CD4-positive, alpha-beta T cell treated with Interleukin-17A for 4 hours (primary cell): ENCODE data around the gene GRIK2.

Experiments
- DNase-seq: peaks from one replicate; pipeline ENCODE4 v3.0.0-alpha.2; 2020; ENCODE audit warnings: mixed read lengths

GRIK2 gene

GRCh38 chr6:101401171-101401570 is 7.7 kb downstream of the GRIK2 start:
- DNase-seq = no peak

- DNase-seq = no peak
These were observed 8.5 kb downstream of the GRIK2 start for GRCh38 chr6:101401792-101402621.

GRCh38 chr6:101402622-101403031 is 9.1 kb downstream of the GRIK2 start:
- no peak for DNase-seq

- DNase-seq = no peak
These were observed 9.9 kb downstream of the GRIK2 start for GRCh38 chr6:101403216-101403945.

- no peak for DNase-seq
These were observed 11.3 kb downstream of the GRIK2 start for GRCh38 chr6:101404775-101405174.

- no peak for DNase-seq
These were observed 20.3 kb downstream of the GRIK2 start for GRCh38 chr6:101413773-101414172.

- DNase-seq = no peak
These were observed 24.4 kb downstream of the GRIK2 start for GRCh38 chr6:101417900-101418299.

GRCh38 chr6:101422251-101422650 is 28.7 kb downstream of the GRIK2 start:
- no peak for DNase-seq

GRCh38 chr6:101422811-101423210 is 29.3 kb downstream of the GRIK2 start:
- no peak for DNase-seq

- no peak for DNase-seq
These were observed 35.8 kb downstream of the GRIK2 start for GRCh38 chr6:101429270-101429669.

- DNase-seq = no peak
These were observed 36.3 kb downstream of the GRIK2 start for GRCh38 chr6:101429845-101430244.

GRCh38 chr6:101433141-101433540 is 39.6 kb downstream of the GRIK2 start:
- DNase-seq = no peak

GRCh38 chr6:101434601-101435000 is 41.1 kb downstream of the GRIK2 start:
- no peak for DNase-seq

- no peak for DNase-seq
These were observed 41.5 kb downstream of the GRIK2 start for GRCh38 chr6:101435038-101435437.

- DNase-seq = no peak
These were observed 46.3 kb downstream of the GRIK2 start for GRCh38 chr6:101439790-101440189.

GRCh38 chr6:101443315-101443714 is 49.8 kb downstream of the GRIK2 start:
- DNase-seq = no peak

- no peak for DNase-seq
These were observed 51.2 kb downstream of the GRIK2 start for GRCh38 chr6:101444717-101445116.

GRCh38 chr6:101445527-101445926 is 52.0 kb downstream of the GRIK2 start:
- DNase-seq = no peak

- no peak for DNase-seq
These were observed 57.4 kb downstream of the GRIK2 start for GRCh38 chr6:101450901-101451300.

- DNase-seq = no peak
These were observed 58.5 kb downstream of the GRIK2 start for GRCh38 chr6:101451981-101452380.

GRCh38 chr6:101453221-101453620 is 59.7 kb downstream of the GRIK2 start:
- DNase-seq = no peak

- no peak for DNase-seq
These were observed 60.7 kb downstream of the GRIK2 start for GRCh38 chr6:101454106-101454676.

GRCh38 chr6:101458336-101458735 is 64.8 kb downstream of the GRIK2 start:
- no peak for DNase-seq

GRCh38 chr6:101458826-101459225 is 65.3 kb downstream of the GRIK2 start:
- no peak for DNase-seq
